Breast epithelium (tissue), 4 donors: Measurements from ENCODE around the gene PDZRN3. TPM values are rescaled to one million over a fixed set of nuclear protein-coding genes. Genes with fewer than 3 reads are reported as not detected.

Experiments used
- DNase-seq, 2 donors: peaks; one replicate each; pipeline ENCODE4 v3.0.0-alpha.2; 2019; ENCODE audit warnings: low spot score in 2 of 2
- H3K27ac ChIP-seq, 2 donors: fragments of 200-600 bp; sonication (generic) in 1 of 2; one replicate each; pipeline ENCODE4 v1.5.1; 2016 to 2019; ENCODE audit warnings: mild to moderate bottlenecking in 1 of 2
- H3K27me3 ChIP-seq, 2 donors: fragments of 200-600 bp; sonication (generic) in 1 of 2; one replicate each; pipeline versions ENCODE4 v1.5.1 to v1.6.0; 2017 to 2019; ENCODE audit warnings: control low read depth in 1 of 2, mild to moderate bottlenecking in 1 of 2
- H3K36me3 ChIP-seq: fragments of 200-600 bp; one replicate; pipeline ENCODE4 v1.5.1; 2019
- H3K4me1 ChIP-seq, 2 donors: fragments of 200-600 bp; sonication (generic); one replicate each; pipeline ENCODE4 v1.5.1; 2016 to 2019; ENCODE audit warnings: control low read depth in 1 of 2
- H3K4me3 ChIP-seq, 3 donors: fragments of 200-600 bp; sonication (generic); 1 replicate in 2 of 3; 2 replicates in 1 of 3; pipeline ENCODE4 v1.5.1; 2016 to 2019; ENCODE audit warnings: mild to moderate bottlenecking in 3 of 3, moderate library complexity in 2 of 3
- H3K9me3 ChIP-seq, 2 donors: fragments of 200-600 bp; sonication (generic) in 1 of 2; one replicate each; pipeline ENCODE4 v1.5.1; 2016 to 2019; ENCODE audit warnings: control low read depth in 1 of 2
- CTCF ChIP-seq, 3 donors: fragments of 450-650 bp; IDR thresholded peaks; one replicate each; pipeline ENCODE4 v1.5.1; 2016 to 2017; ENCODE audit warnings: antibody characterized with exemption in 3 of 3, mild to moderate bottlenecking in 3 of 3, moderate library complexity in 3 of 3
- POLR2A ChIP-seq: fragments of 450-650 bp; IDR thresholded peaks from one replicate; pipeline ENCODE4 v1.6.1; 2016; ENCODE audit warnings: antibody characterized with exemption, mild to moderate bottlenecking, moderate library complexity
- POLR2AphosphoS5 ChIP-seq, 3 donors: sonication (generic); formaldehyde crosslinking; IDR thresholded peaks; one replicate each; pipeline ENCODE4 v1.6.1; 2017; ENCODE audit warnings: antibody characterized with exemption in 3 of 3
- intact Hi-C: fragments of 100-400 bp; cut with DNase I; formaldehyde crosslinking; loops from one replicate; pipeline ENCODE4 v1.15.1; 2023; ENCODE audit warnings: low total_unique reads
- total RNA-seq, 3 donors: library from RNA; depleted of rRNA; stranded (reverse); fragments of >200 nt; gene quantifications; one replicate each; pipeline ENCODE4 v1.1.0, GENCODE V29; 2016

PDZRN3 gene
- total RNA-seq, 3 donors from 2014 or later = 36.0 to 79.6 (median 37.6) TPM

GRCh38 chr3:73350996-73351395, 273.7 kb downstream of the PDZRN3 start:
- TF ChIP-seq POLR2AphosphoS5 (IDR thresholded peaks at IDR 0.05) = no peak
- TF ChIP-seq POLR2A = no peak
- Histone ChIP-seq H3K9me3 (no peaks in the 10 kb centered on the region), H3K36me3 (no peaks in the 10 kb centered on the region), H3K4me3 (peak overlapping the region in 2 of 3 donors; percentile 3 to 22), H3K27ac (no peak overlapping the region), H3K4me1 (no peaks in the 10 kb centered on the region), H3K27me3 (no peaks in the 10 kb centered on the region)
- intact Hi-C loops = no loop called here
- DNase-seq = no peak

- TF ChIP-seq POLR2AphosphoS5 (IDR thresholded peaks at IDR 0.05) (no peak), POLR2A (no peak), CTCF (IDR thresholded peaks at IDR 0.05) (no peak)
- Histone ChIP-seq H3K9me3 (no peaks in the 10 kb centered on the region), H3K36me3 (no peaks in the 10 kb centered on the region), H3K27me3 (no peaks in the 10 kb centered on the region), H3K27ac (no peak overlapping the region), H3K4me3 (no peak overlapping the region), H3K4me1 (no peaks in the 10 kb centered on the region)
- intact Hi-C loops = no loop called here
- no peak for DNase-seq
Observed at GRCh38 chr3:73349657-73350056, 275.1 kb downstream of the PDZRN3 start.

GRCh38 chr3:73342077-73342476, 282.7 kb downstream of the PDZRN3 start:
- H3K4me3 ChIP-seq = no peak overlapping the region
- H3K27ac ChIP-seq = no peak overlapping the region
- TF ChIP-seq POLR2A (no peak), CTCF (IDR thresholded peaks at IDR 0.05) (no peak), POLR2AphosphoS5 (IDR thresholded peaks at IDR 0.05) (no peak)
- no peak for DNase-seq
- no peaks in the 10 kb centered on the region for H3K4me1 ChIP-seq
- H3K27me3 ChIP-seq = no peaks in the 10 kb centered on the region
- H3K9me3 ChIP-seq = peaks cover 0 to 9% of the 10 kb centered on the region in 2 donors
- intact Hi-C loops = no loop called here
- H3K36me3 ChIP-seq = no peaks in the 10 kb centered on the region

GRCh38 chr3:73341272-73341935, 283.3 kb downstream of the PDZRN3 start:
- no peaks in the 10 kb centered on the region for H3K36me3 ChIP-seq
- TF ChIP-seq POLR2AphosphoS5 (IDR thresholded peaks at IDR 0.05) (no peak), CTCF (IDR thresholded peaks at IDR 0.05) (no peak), POLR2A (no peak)
- no peak for DNase-seq
- H3K27me3 ChIP-seq = no peaks in the 10 kb centered on the region
- intact Hi-C loops = no loop called here
- H3K27ac ChIP-seq = no peak overlapping the region
- no peak overlapping the region for H3K4me3 ChIP-seq
- H3K9me3 ChIP-seq = peaks cover 0 to 9% of the 10 kb centered on the region in 2 donors
- H3K4me1 ChIP-seq = no peaks in the 10 kb centered on the region

GRCh38 chr3:73332558-73332957, 292.2 kb downstream of the PDZRN3 start:
- TF ChIP-seq POLR2A (no peak), CTCF (IDR thresholded peaks at IDR 0.05) (no peak), POLR2AphosphoS5 (IDR thresholded peaks at IDR 0.05) (no peak)
- no peak for DNase-seq
- intact Hi-C loops = no loop called here
- H3K36me3 ChIP-seq = no peaks in the 10 kb centered on the region
- H3K9me3 ChIP-seq = no peaks in the 10 kb centered on the region
- no peak overlapping the region for H3K27ac ChIP-seq
- no peaks in the 10 kb centered on the region for H3K27me3 ChIP-seq
- no peaks in the 10 kb centered on the region for H3K4me1 ChIP-seq
- H3K4me3 ChIP-seq = no peak overlapping the region
